EH (cell line): ENCODE measurements around the gene CCNB1IP1.
"Not testable (repeated sequence)": the region's sequence is repeated elsewhere in the genome, so short reads cannot be mapped to it uniquely, and the experiment has no call there.

ENCODE experiments used
- DNase-seq: peaks from one replicate; pipeline ENCODE4 v3.0.0-alpha.2; 2015; ENCODE audit warnings: low read depth

CCNB1IP1 gene, protein sequence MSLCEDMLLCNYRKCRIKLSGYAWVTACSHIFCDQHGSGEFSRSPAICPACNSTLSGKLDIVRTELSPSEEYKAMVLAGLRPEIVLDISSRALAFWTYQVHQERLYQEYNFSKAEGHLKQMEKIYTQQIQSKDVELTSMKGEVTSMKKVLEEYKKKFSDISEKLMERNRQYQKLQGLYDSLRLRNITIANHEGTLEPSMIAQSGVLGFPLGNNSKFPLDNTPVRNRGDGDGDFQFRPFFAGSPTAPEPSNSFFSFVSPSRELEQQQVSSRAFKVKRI

GRCh38 chr14:20332788-20333493 lies at the start of gene CCNB1IP1:
TSS of gene CCNB1IP1 (minus strand) at chr14:20333279. CDS start at chr14:20316523, 16,756 bp downstream.
- DNase-seq: peak; percentile 95

- DNase-seq: no peak
Observed at GRCh38 chr14:20382526-20382925, 49.4 kb upstream of the CCNB1IP1 start.

DNA sequence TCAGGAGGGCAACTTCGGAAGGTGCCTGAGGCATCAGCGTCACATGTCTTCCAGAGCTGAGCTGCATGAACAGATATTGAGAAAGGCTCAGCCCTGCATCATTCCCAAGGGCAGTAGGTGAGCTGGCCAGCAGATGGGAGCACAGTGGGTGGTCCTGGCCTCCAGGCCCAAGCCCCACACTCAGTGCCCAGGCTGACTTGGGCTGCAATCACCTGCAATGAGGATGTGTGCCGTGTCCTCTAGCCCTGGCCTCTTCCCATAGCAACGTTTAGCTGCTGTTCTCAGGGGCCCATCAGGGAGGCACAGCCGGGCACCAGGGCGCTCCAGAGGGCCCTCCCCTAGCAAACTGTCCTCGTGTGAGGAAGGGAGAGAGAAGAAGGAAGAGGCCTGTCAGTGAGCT lies 48.3 kb upstream of the CCNB1IP1 start:
- no peak for DNase-seq

GRCh38 chr14:20380681-20381080 lies 47.6 kb upstream of the CCNB1IP1 start:
- no peak for DNase-seq

- DNase-seq: no peak
Observed at GRCh38 chr14:20379743-20380142, 46.7 kb upstream of the CCNB1IP1 start.

GRCh38 chr14:20377171-20377570 lies 44.1 kb upstream of the CCNB1IP1 start:
- peak; percentile 24 for DNase-seq

- no peak for DNase-seq
Observed at GRCh38 chr14:20376071-20376588, 43.1 kb upstream of the CCNB1IP1 start.

GRCh38 chr14:20375471-20375870 lies 42.4 kb upstream of the CCNB1IP1 start:
- DNase-seq: no peak

DNA sequence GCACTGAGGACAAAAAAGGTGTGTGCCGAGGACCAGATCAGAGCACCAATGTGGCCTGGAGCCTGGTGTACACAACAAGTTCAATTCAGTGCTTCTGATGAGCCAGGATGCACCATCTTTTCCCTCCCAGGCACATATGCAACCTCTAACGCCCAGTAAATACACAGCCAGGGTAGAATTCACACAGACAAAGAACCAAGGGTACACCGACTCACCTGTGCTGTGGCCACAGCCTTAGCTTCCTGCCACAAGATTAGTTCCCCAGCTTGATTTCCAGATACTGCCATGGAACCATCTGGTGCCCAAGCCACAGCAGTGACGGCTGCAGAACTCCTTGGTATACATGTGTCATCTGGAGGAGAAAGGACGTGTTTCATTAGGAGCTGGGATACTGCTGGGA lies 39.7 kb upstream of the CCNB1IP1 start:
- DNase-seq: no peak

DNA sequence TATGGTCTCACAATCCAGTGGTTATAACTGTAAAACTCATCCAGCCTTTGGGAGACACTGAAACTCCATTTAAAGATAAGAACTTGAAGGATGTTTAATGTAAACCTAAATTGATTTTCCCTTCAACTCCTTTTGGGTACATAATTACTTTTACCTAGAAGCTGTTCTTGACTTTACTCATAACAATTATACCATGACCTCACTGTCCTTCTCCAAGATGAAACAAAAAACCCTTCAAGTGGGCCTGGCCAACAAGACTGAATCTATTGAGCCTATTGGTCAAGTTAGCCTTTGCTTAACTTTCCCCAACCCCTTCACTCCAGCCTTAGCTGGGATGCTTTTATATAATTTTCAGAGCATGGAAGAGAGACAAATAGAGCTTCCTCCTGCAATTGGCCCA lies 32.8 kb upstream of the CCNB1IP1 start:
- no peak for DNase-seq

- DNase-seq: not testable (repeated sequence)
Observed at GRCh38 chr14:20358474-20358873, 25.4 kb upstream of the CCNB1IP1 start.

GRCh38 chr14:20356422-20356821 lies 23.3 kb upstream of the CCNB1IP1 start:
- peak; percentile 10 for DNase-seq

DNA sequence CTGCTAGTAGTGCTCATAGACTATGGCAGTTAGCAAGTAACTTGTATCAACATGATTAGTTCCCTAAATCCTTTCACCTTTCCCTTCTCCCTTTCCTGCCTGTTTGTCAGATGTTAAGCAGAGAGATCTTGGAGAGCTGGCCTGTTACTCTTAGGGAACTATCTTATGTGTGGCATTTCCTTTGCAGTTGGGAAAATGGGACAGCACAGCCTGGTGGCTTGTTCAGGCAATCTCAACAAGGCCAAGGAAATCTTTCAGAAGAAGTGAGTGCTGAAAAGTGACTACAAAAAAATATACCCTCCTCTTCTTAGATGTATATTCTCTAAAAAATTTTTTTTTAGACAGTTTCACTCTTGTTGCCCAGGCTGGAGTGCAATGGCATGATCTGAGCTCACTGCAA lies 17.8 kb upstream of the CCNB1IP1 start:
- peak; percentile 43 for DNase-seq

DNA sequence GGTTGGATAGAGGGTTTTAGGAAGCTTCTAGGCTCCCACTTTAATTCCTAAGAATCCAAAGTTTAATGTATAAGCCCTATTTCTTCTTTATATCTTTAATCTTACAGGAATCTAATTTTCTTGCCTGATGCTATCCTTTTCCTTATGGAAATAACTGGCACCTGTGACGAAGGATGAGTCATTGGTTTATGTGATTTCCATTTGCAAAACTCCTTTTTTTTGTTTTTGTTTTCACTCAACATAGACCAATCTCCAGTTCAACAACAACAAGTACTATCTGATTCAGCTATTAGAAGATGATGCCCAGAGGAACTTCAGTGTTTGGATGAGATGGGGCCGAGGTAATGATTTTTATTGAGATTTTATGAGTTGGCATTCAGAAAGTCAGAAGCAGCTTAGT lies 17.2 kb upstream of the CCNB1IP1 start:
- DNase-seq: no peak

- no peak for DNase-seq
Observed at GRCh38 chr14:20347747-20348146, 14.7 kb upstream of the CCNB1IP1 start.

GRCh38 chr14:20346713-20347112 lies 13.6 kb upstream of the CCNB1IP1 start:
- DNase-seq: no peak

DNA sequence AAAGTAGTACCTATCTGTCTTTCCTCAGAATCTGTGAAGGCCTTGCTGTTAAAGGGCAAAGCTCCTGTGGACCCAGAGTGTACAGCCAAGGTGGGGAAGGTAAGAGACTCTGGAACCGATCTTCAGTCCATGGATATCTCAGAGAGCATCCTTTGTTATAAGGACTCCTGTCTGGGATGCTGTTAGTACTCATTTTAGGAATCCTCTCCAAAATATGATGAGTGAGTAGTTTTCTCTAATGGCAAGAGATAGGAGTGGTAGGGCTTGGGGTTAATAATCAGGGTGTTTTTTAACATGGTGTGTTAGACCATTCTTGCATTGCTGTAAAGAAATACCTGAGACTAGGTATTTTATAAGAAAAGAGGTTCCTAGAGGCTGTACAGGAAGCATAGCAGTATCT lies 12.3 kb upstream of the CCNB1IP1 start:
- DNase-seq: no peak

- no peak for DNase-seq
Observed at GRCh38 chr14:20343862-20344220, 10.8 kb upstream of the CCNB1IP1 start.

GRCh38 chr14:20343092-20343861 lies 10.2 kb upstream of the CCNB1IP1 start, which contains the start of gene PARP2:
TSS of gene PARP2 (plus strand) at chr14:20343635. CDS start at chr14:20343642, 7 bp downstream.
- peak; percentile 100 for DNase-seq

- no peak for DNase-seq
Observed at GRCh38 chr14:20341646-20342045, 8.6 kb upstream of the CCNB1IP1 start.

DNA sequence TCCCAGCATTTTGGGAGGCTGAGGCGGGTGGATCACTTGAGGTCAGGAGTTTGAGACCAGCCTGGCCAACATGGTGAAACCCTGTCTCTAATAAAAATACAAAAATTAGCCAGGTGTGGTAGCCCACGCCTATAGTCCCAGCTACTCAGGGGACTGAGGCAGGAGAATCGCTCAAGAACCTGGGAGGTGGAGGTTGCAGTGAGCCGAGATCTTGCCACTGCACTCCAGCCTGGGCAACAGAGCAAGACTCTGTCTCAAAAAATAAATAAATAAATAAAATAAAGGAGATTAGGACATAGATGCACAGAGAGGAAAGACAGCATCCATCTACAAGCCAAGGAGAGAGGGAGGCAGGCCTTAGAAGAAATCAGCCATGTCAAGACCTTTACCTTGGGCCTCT lies 8.0 kb upstream of the CCNB1IP1 start:
- not testable (repeated sequence) for DNase-seq

GRCh38 chr14:20334017-20334416 lies 938 bp upstream of the CCNB1IP1 start:
- DNase-seq: no peak

GRCh38 chr14:20333494-20333841 lies 389 bp upstream of the CCNB1IP1 start:
- no peak for DNase-seq
